ENCODE data around the gene TDRD12.
"Not testable (repeated sequence)": the region's sequence is repeated elsewhere in the genome, so short reads cannot be mapped to it uniquely, and the experiment has no call there.

TDRD12 gene

DNA sequence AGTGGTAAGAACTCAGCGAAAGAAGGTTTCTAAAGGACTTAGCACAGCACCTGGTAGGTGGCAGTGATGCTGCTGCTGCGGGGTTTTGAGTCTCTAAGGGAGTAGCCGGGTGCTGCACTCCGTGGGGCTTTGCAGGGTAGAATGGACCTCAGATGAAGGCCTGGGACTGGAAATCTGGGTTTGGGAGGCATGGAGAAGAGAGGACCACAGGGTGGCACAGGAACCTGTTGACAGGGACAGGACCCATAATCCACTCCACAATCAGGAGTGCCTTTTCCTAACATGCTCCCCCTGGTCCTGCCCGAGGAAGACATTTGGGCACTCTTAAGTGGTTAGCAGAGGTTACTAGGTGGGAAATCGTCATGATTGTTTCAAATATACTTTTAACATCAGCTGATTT lies 29.8 kb downstream of the TDRD12 start:
- FAIRE-seq, result no peak

GRCh38 chr19:32750441-32751055 lies 31.0 kb downstream of the TDRD12 start:
- no peak for FAIRE-seq

GRCh38 chr19:32751066-32751465 lies 31.5 kb downstream of the TDRD12 start:
- no peak for FAIRE-seq

GRCh38 chr19:32757189-32757588 lies 37.6 kb downstream of the TDRD12 start:
- FAIRE-seq, result no peak

DNA sequence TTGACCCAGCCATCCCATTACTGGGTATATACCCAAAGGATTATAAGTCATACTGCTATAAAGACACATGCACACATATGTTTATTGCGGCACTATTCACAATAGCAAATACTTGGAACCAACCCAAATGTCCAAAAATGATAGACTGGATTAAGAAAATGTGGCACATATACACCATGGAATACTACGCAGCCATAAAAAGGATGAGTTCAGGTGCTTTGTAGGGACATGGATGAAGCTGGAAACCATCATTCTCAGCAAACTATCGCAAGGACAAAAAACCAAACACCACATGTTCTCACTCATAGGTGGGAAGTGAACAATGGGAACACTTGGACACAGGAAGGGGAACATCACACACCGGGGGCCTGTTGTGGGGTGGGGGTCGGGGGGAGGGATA lies 45.8 kb downstream of the TDRD12 start:
- not testable (repeated sequence) for FAIRE-seq

- no peak for FAIRE-seq
Observed at GRCh38 chr19:32767951-32768679, 48.5 kb downstream of the TDRD12 start.

DNA sequence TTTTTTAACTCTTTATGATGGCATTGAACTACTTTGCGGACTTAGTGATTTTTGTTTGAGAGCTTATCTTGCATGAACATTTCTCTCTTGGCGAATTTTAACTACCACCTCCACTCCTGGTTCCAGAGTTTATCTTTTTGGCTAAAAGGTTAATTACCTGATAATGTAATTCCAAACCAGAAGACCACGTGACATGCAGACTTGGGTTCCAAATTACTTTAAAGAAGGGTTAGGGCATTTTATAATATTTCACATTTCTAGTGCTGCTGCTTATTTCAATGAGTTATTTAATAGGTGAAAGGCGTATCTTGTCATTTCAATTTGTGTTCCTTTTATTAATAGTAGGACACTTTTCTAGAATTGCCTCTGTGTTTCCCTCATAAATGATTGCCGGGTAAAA lies 52.0 kb downstream of the TDRD12 start:
- FAIRE-seq, result no peak

DNA sequence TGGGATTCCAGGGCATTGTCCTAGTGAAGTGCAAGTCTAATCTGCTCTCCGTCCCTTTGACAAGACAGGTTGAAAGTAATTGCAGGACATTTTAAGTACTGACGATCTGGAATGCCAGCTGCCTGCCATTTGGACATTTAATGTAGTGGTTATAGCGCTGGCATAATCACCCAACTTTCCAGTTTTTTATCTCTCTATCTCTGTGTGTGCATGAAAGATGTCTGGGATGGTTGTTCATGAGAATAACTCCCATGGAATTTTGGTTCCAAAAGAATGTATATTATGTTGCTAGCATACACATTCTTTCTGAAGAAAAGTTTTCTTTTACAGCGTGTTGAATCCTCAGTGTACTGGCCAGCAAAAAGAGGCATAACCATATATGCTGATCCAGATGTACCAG lies 53.6 kb downstream of the TDRD12 start:
- no peak for FAIRE-seq

- no peak for FAIRE-seq
Observed at GRCh38 chr19:32779082-32779481, 59.5 kb downstream of the TDRD12 start.

DNA sequence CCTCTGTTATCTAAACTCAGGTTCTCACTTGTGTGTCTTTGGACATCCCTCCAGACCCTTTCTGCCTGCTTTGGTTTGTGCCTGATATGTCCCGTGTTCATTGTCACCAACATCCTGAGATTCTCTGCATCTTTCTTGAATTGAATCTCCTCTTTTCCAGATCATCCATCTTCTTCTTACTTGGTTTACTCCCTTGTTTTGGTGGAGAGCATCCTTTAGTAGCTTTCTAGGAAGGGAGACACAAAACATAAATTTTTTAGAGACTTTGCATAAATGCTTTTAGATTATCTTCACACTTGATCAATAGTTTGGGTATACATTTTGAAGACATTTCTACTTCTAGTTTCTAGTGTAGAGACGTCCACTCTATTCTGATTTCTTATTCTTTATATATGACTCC lies 61.7 kb downstream of the TDRD12 start:
- no peak for FAIRE-seq

DNA sequence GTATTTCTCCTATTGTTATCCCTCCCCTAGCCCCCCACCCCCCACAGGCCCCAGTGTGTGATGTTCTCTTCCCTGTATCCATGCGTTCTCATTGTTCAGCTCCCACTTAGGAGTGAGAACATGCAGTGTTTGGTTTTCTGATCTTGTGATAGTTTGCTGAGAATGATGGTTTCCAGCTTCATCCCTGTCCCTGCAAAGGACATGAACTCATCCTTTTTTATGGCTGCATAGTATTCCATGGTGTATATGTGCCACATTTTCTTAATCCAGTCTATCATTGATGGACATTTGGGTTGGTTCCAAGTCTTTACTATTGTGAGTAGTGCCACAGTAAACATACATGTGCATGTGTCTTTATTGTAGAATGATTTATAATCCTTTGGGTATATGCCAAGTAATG lies 62.5 kb downstream of the TDRD12 start:
- FAIRE-seq, result not testable (repeated sequence)

- FAIRE-seq, result not testable (repeated sequence)
Observed at GRCh38 chr19:32787161-32787813, 67.7 kb downstream of the TDRD12 start.

DNA sequence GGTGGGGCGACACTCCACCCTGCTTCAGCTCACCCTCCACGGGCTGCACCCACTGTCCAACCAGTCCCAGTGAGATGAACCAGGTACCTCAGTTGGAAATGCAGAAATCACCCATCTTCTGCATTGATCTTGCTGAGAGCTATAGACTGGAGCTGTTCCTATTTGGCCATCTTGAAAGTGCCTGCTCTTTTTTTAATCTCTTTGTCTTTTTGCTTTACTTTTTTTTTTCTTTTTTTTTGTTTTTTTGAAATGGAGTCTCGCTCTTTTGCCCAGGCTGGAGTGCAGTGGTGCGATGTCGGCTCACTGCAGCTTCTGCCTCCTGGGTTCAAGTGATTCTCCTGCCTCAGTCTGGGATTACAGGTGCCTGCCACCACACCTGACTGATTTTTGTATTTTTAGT lies 68.3 kb downstream of the TDRD12 start:
- FAIRE-seq, result not testable (repeated sequence)

- FAIRE-seq, result no peak
Observed at GRCh38 chr19:32789429-32789828, 69.9 kb downstream of the TDRD12 start.

GRCh38 chr19:32798201-32798600 lies 78.6 kb downstream of the TDRD12 start:
- no peak for FAIRE-seq

DNA sequence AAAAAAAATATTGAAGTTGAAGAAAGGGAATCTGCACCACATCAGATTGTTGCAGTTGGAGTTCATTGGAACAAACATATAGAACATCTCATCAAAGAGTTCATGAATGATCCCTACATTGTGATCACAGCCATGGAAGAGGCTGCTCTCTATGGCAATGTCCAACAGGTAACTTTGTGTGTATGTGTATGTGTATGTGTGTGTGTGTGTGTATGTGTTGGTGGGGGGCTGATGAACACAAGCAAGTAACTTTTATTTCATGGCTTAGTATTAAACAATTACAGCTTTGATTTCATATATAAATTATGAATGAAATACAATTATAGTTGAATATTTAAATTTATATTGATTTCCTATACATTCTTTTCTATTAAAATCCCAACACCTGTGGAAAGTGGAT lies 80.6 kb downstream of the TDRD12 start:
- no peak for FAIRE-seq

GRCh38 chr19:32800754-32801153 lies 81.2 kb downstream of the TDRD12 start:
- FAIRE-seq, result no peak

GRCh38 chr19:32802840-32803239 lies 83.3 kb downstream of the TDRD12 start:
- FAIRE-seq, result no peak

DNA sequence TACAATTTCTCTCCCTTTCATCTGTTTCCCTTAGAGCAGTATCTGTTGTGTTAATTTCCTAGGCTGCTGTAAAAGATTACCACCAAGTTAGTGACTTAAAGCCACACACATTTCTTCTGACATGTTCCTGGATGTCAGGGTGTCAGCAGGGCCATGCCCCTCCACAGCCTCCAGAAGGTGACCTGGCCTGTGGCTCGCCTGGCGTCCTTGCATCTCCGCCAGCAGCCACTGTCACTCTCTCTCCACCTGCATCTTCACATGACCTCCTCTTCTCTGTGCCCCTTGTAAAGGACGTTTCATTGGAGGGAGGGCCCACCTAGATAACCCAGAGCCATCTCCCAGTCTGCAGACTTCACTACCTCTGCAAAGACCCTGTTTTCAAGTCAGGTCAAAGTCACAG lies 88.7 kb downstream of the TDRD12 start:
- FAIRE-seq, result no peak

- no peak for FAIRE-seq
Observed at GRCh38 chr19:32809254-32809653, 89.7 kb downstream of the TDRD12 start.

- no peak for FAIRE-seq
Observed at GRCh38 chr19:32809754-32810153, 90.2 kb downstream of the TDRD12 start.

DNA sequence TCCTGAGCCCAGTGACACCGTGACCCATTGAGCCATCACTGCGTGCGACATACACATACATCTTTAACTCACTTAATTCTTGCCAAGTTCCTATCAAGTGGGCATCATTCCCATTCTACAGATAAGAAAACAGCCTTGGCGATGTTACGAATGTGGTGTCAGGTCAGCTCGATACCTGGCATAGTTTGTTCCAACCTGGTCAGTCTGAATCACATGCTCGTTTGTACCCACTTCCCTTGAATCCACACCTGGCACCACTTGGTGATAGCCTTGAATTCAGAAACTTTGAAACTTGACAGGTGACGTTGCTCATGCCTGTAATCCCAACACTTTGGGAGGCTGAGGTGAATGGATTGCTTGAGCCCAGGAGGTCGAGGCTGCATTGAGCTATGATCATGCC lies 90.9 kb downstream of the TDRD12 start:
- no peak for FAIRE-seq

DNA sequence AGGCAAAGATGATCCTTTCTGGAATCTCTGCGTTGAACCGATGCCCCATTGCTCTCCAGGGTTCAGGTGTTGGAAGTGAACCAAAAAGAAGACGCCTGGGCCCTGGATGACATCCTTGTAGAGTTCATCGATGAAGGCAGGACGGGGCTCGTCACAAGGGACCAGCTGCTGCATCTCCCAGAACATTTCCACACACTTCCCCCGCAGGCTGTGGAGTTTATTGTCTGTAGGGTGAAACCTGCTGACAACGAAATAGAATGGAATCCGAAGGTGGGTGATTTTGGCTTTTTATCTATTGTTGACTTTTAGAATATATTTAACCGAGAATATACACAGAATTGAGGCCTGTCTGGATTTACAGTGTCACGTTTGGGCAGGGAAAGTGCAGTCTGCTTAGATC lies 91.6 kb downstream of the TDRD12 start:
- FAIRE-seq, result no peak

- no peak for FAIRE-seq
Observed at GRCh38 chr19:32812036-32812435, 92.5 kb downstream of the TDRD12 start.
